Anterior cingulate cortex (tissue), 58 donors: ENCODE results near the gene LRRC3.

ENCODE experiments used
- DNase-seq, 58 donors: peaks; one replicate each; lab custom pipeline; 2025; lab: John Stamatoyannopoulos, UW

LRRC3 gene

DNA sequence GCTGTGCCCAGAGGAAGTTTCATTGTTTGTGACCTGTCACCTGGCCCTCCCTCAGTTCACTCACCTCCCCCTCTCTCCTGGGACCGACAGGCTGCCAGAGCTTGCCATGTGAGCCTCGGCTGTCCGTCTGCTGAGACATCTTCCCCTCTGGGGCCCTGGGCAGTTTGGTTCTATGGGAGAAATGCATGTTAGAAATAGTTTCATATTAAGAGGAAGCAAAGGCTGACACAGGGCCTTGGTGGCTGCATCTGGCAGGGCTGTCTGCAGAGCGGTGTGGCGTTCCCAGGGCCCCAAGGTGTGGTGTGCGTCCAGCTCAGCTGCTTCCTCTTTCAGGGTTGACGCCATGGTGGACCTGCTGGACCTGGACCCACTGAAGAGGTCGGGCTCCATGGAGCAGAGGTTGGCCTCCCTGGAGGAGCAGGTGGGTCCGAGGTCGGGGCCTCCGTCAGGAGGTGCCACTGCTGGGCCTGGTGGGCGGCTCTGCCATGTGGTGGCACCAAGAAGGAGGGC lies 31.9 kb upstream of the LRRC3 start:
- no peak for DNase-seq

DNA sequence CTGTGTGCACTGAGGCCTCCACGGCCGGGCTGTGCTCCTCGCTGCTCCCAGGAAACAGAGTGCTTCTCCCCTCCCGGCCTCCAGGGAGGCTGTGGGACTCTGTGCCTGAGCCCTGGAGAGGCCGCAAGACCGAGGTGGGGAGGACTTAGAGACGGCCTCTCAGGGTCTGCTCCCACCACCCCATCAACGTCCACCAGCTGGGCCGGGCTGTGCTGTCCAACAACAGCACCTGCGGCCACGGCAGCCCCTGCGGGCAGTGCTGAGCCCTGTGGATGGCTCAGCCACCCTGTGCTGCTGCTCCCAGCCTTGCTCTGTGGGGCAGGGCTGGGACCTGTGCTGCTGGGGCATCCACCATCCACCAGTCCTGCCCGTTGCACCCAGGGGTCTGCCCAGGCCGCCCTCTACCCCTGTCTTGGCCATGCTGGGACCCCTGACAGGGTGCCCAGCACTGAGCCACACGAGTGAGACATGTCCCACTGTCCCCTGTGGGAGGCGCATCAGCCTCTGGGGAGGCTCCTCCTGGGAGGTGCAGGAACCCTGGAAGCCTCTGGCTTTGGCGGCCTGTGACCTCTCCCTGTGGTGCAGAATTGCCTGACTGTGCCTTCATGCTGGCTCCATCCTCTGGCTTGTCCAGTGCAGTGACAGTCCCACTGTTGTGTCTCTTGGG lies 31.2 kb upstream of the LRRC3 start:
- no peak for DNase-seq

DNA sequence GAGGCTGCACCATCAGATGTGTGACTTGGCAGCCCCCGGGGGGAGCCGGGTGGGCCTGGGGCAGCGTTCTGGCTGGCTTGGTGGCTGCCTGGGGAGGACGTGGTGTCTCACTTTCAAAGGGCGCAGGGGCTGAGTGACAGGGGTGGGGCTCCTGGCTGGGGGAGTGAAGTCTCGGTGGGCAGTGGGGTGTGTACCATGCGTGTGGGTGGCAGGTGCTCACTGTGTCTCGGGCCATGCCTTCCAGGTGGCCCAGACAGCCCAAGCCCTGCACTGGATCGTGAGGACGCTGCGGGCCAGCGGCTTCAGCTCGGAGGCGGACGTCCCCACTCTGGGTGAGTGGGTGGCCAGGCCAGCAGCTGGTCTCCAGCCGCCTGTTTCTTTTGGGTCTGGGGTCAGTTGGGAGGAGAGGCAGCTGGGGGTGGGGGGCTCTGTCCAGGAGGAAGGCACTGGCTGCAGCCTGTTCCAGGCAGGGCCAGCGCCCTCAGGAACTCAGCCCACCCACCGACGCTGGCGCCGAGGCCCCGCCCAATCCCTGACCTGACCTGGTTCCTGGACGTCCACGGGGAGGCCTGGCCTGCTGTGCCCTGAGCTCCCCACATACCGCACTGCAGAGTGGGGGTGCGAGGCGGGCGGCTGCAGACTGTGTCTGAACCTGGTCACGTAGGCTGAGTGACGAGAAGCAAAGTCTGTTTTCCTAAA lies 30.6 kb upstream of the LRRC3 start:
- no peak for DNase-seq

DNA sequence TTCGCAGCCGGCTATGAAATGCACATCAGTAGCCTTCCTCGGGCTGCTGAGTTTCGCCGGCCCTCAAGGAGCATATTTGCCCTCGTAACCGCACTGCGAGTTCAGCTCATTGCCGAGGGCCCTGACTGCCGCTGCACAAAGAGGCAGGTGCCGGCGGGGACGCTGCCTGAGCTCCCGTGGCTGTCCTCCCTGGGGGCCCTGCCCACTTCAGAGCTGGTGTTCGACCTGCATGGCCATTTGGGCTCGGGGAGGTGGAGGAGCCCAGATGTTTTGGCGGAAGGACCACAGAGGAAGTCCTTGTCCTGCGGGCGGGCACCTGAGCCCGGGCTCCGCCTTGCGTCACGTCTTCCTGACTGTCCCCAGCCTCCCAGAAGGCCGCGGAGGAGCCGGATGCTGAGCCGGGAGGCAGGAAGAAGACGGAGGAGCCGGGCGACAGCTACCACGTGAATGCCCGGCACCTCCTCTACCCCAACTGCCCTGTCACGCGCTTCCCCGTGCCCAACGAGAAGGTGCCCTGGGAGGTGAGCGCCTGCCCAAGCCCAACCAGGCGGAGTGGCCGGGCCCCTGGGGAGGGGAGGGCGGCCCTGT lies 29.9 kb upstream of the LRRC3 start:
- no peak for DNase-seq

DNA sequence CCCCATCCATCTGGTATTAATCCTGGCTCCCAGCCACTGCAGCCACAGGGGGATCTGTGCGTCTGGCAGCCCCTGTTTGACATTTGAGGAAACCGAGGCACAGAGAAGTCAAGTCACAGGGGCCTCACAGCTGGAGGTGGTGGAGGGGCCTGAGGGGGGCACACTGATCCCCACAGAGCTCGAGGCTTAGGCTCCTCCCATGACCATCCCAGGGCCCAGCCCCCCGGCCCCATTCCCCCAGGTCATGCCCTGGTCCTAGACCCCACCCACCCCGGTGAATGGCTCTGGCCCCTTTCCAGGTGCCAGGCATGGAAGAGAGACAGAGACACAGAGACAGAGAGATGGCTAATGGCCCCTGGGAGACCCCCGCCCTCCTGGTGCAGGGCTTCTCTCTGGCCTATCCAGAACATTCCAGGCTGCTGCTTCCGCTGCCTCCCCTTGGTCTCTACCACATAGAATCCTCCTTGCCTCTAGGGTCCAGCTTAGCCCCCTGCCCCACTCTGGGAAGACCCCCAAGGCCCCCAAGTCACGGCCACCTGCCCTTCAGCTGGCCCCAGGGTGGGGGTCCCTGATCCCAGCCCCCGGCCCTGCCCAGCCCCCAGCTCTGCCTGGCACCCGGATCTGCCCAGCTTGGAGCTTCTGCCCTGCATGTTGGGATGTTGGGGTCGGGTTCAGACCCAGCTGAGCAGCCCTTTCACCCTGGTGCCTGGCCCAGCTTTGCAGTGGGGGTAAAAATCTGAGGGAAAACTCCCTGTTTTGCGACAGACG lies 29.2 kb upstream of the LRRC3 start:
- no peak for DNase-seq

DNA sequence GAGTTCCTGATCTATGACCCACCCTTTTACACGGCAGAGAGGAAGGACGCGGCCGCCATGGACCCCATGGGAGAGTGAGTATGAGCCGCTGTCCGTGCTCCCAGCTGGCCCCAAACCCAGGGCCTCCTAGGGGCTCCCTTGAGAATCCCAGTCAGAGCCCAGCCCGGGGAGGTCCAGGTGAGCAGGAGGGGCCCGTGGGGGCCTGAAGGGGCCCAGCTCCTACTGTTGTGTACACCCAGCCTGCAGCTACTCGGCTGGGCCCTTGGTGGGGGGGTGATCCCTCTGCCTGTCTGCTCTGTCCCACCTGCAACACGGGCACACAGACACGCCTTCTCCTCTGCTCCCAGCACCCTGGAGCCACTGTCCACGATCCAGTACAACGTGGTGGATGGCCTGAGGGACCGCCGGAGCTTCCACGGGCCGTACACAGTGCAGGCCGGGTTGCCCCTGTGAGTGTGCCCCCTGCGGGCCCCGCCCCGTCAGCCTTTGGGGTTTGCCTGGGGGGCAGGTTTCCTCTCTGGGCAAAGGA lies 28.6 kb upstream of the LRRC3 start:
- no peak for DNase-seq

DNA sequence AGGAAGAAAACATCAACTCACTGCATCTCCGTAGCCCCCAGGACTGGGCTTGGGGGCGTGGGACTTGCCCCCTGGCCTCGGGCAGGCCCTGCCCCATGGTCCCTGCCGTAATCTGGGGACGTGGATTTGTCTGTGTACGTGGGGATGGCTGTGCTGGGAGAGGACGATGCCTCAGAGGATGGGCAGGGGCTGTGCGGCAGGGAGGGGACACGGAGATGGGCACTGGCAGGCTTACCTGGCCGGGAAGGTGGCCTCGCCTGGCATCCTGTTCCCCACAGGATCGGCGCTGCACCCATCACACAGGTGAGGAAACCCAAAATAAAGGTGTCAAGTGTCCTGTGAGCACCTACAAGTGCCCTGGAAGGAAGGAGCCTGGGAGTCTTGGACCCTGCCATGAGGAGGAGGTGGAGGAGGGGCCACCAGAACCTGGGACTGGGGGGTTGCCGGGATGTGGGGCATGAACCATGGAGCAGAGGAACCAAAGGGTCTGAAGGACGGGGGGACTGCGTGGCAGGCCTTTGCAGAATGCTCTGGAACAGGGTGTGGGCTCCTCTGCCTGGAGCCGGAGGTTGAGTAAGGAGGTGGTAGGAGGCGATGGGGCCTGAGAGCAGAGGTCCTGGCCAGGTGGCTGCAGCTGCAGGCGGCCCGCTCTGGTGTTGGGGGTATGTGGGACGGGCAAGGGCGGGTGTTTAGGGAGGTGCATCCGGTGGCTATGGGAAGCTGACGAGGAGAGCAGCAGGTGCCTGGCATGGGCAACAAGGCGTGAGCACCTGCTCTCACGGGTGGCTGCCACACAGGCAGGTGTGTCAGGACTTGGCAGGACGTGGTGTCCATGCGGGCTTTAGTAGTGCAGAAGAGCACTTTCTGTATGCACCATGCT lies 27.8 kb upstream of the LRRC3 start:
- no peak for DNase-seq

DNA sequence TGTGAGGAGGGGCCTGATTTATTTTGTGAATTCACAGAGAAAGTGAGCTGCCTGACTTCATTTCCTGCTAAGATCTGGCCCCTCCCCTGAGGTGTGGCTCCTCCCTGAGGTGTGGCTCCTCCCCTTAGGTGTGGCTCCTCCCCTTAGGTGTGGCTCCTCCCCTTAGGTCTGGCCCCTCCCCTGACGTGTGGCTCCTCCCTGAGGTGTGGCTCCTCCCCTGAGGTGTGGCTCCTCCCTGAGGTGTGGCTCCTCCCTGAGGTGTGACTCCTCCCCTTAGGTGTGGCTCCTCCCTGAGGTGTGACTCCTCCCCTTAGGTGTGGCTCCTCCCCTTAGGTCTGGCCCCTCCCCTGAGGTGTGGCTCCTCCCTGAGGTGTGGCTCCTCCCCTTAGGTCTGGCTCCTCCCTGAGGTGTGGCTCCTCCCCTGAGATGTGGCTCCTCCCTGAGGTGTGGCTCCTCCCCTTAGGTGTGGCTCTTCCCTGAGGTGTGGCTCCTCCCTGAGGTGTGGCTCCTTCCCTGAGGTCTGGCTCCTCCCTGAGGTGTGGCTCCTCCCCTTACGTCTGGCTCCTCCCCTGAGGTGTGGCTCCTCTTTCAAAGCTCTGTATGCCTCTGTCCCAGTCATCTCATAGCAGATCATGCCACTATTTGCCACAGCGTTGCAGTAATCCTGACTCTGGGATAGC lies 26.9 kb upstream of the LRRC3 start:
- DNase-seq: no peak

DNA sequence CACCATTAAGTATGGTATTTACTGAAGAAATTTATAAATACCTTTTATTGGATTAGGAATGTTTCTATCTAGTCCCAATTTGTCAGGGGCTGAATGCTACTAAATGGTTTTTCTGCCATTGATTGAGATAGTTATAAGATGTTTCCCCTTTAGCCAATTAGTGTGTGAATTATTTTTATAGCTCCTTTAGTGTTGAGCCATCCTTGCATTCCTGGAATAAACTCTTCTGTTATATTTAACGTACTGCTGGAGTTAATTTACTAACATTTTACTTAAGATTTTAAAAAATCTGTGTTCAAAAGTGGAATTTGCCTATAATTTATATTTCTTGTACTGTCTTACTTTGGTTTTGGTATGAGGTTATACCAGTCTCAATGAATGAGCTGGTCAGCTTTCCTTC lies 25.4 kb upstream of the LRRC3 start:
- DNase-seq: no peak

DNA sequence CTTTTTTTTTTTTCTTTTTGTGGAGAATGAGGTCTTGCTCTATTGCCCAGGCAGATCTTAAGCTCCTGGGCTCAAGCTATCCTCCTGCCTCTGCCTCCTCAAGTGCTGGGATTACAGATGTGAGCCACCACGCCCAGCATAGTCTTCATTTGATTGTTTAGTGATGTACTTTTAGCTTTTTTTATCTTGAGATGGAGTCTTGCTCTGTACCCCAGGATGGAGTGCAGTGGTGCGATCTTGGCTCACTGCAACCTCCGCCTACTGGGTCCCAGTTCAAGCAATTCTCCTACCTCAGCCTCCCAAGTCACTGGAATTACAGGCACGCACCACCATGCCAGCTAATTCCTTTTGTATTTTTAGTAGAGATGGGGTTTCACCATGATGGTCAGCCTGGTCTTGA lies 24.0 kb upstream of the LRRC3 start:
- DNase-seq: no peak

DNA sequence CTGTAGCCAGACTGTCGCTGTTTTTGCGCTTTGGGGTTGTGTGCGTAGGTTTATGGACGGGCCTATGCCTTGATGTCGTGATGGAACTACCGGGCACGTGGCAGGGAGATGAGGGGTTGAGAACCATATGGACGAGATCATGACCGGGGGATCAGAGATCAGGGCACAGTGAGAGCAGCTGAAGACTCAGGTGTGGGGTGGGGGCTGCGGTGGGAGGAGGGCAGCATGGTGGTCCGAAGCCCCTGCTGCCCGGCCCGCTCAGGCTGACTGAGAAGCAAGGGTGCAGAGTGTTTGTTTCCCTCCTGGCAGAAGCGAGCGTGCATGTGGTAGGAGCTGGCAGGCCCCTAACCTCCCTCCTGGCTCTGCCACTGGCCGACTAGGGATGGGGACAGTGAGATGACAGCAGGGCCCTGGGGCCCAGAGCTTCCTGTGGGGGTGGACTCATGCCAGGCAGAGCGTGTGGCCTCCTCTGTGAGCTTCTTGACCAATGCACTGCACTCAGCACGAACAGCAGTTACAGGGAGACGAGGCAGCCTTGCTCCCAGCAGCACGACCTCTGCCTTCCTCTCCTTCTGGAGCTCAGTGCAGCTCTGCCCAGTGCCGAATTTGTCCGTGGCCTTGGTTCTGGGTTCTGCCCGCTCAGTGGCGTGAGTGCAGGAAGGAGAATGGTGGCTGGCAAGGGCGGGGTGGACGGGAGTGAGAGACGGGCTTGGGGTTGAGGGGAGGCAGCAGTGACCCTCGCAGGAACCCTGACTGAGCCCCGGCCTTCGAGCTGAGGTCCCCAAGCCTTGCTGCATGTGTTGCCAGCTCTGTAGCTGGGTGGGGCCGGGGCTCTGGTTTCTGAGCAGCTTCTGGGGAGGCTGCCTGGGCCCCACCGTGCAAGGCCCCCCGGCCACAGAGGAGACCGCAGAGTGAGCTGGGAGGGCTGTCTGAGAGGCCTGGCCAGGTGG lies 22.2 kb upstream of the LRRC3 start:
- no peak for DNase-seq

DNA sequence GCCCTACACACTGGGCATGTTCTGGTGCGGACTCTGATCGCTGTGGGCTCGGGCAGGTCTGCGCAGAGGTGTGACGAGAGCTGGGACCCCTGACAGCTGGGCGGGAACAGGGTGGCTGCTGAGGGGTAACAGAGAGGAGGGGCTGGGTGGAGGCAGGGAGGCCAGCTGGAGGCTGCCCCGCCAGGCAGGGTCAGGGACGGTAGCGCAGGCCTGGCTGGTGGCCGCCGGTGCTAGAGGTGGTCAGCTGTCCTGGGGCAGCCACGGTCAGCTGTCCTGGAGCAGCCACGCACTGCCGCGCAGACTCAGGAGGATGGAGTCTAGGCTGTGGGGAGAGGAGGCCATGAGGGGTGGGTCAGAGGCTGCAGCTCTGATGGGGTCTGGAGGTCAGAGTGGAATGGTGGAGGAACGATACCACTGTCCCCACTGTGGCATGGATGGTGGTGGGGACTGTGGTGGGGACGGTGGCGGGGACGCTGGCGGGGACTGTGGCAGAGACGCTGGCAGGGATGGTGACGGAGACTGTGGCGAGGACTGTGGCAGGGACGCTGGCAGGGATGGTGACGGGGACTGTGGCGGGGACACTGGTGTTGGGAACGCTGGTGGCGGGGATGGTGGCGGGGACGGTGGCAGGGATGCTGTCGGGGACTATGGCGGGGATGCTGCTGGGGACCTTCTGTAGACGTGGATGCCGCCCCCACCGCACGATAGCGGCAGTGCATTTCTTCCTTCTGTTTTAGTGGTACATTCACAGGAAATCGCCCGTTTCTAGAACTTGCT lies 21.3 kb upstream of the LRRC3 start:
- no peak for DNase-seq

DNA sequence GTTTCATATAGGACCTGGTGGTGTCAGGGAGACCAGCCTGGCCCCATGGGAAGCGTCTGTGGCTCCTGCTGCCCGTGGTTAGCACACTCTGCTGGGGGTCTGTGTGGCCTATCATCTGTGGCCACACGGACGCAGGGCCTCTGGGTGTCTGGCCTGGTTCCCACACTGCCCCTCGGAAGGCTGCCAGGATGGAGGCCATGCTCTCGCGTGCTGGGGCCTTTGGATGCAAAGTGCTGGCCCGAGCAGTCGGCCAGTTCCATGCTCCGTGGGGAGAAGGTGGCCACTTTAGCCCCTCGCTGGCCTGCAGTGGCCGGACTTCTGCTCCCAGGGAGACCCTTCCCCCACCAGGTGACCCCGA lies 20.8 kb upstream of the LRRC3 start:
- DNase-seq: no peak

DNA sequence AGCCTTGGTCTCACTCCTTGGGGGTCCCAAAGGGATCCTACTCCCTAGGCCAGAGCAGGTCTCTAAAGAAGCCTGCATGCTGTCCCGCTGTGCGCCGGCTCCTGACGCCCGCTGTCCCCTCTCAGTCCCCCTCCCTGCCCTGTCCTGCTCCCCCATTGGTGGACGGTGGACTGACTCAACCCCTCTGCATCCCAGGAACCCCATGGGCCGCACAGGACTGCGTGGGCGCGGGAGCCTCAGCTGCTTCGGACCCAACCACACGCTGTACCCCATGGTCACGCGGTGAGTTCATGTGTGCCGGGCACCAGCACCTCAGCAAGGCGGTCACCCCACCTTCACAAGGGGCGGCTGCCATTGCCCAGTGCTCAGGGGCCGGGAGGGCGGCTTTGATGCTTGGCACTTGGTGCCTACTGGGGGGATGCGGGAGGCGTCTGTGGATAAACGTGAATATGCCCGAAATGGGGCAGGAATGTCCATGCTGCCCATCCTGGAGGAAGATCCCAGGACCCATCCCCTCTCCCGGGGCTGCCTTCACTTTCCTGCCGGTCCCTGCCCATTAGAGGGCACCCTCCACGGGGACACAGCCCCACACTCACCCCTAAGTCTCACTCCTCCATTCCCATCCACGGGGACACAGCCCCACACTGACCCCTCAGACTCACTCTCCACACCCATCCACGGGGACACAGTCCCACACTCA lies 20.2 kb upstream of the LRRC3 start:
- no peak for DNase-seq

DNA sequence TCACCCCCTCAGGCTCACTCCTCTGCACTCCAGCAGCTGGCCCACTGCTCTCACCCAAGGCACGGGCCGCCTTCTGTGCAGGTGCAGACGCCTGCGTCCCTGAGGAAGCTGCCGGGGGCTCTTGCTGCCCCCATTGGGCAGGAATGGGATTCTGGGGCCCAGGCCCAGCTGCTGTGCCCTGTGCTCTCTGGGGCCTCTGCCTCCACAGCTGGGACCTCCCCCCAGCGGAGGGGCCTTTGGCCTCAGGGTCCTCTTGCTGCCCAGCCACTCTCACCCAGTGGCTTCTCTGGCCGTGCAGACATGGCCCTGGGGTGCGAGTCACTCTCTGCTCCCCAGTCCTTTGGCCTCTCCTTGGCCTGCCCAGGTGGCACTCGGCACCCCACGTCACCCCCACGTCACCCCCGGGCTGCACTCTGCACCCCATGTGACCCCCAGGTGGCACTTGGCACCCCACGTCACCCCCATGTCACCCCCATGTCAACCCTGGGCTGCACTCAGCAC lies 19.1 kb upstream of the LRRC3 start:
- no peak for DNase-seq

DNA sequence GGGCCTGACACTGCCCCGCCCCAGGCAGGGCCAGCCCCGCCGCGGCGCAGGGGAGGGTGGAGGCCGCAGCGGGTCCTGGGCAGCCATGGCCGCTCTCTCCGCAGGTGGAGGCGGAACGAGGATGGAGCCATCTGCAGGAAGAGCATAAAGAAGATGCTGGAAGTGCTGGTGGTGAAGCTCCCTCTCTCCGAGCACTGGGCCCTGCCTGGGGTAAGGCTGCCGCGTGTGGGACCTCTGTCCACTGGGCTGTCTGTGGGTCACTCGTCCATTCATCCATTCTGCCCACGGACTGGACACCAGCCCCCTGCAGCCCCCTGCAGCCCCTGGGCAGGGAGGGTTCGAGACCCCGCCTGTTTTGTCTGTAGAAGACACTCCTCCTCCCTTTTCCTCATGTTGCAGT lies 18.4 kb upstream of the LRRC3 start:
- no peak for DNase-seq

DNA sequence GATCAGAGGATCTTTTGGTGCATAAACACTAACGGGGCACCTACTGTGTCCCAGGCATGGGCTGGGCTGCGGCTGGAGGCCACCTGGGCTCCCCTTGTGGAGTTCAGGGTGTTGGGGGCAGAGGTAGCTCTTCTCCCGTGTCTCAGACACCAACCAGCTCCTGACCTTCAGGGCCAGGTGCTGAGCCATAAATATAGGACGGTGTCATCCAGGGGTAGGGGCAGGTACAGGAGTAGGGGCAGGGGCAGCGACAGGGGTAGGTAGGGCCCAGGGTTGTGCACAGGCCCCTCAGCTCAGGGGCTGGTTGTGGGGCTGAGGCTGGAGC lies 18.0 kb upstream of the LRRC3 start:
- no peak for DNase-seq
